ENCODE measurements around the gene ZIM2. TPM values are rescaled to one million over a fixed set of nuclear protein-coding genes. Genes with fewer than 3 reads are reported as not detected.

The ZIM2 gene
- total RNA-seq (2022; extraction: Qiagen RNA extraction): not detected in 5 replicates

DNA sequence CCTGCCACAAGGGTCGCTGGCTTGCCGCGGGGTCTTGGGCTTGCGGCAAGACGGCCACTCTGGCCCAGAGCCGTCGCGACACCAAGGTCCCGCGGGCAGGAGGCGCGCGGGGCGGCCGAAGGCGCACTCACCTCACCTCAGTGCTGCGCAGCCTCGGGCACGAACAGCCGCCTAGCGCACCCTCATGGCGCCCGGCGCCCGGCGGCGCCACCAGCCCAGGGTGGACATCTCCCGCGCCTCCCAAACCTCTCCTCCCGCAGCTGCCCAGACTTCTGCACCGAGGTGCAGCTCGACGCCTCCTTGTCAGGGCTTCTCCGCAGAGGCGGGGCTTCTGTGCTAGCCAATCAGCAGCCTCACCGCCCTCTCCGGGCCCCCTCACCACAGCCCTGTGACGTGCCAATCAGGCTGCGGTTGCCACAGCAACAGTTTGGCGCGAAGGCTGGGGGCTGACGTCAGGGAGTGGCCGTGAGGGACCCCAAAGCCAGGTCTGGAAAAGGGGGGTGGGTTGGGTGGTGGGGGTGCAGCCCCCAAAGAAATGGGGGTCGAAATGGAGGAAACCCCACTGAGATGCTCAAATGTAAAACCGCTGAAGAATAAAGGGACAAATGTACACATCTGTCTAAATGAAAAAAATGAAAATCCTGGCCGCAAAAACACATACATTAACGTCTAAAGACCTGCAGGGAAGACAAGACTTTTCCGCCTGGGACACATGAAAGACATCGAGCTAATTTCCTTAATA, at the start of gene ZIM2, which contains the start of gene PEG3:
Gene ZIM2 (minus strand): TSS at position 276 of the 742 bp plus-strand sequence. CDS start 16,449 bp downstream, outside the sequence.
Gene PEG3 (minus strand): TSS at position 276 of the 742 bp plus-strand sequence. CDS start 16,071 bp downstream, outside the sequence.

Other genes starting within 250 kb of the ZIM2 start
- 9.1 to 12.8 TPM (median 12.0 TPM) in 5 replicates for gene ZNF71, start 245.4 kb downstream of the ZIM2 start, total RNA-seq (2022; extraction: Qiagen RNA extraction)
- 0.09 to 0.11 TPM in 2 of 5 replicates, not detected in the others for gene SMIM17, start 197.6 kb downstream of the ZIM2 start, total RNA-seq (2022; extraction: Qiagen RNA extraction)
- not detected in 5 replicates for gene ZNF835, start 169.0 kb downstream of the ZIM2 start, total RNA-seq (2022; extraction: Qiagen RNA extraction)
- not detected in 5 replicates for gene PEG3, start within 50 bp of the ZIM2 start, total RNA-seq (2022; extraction: Qiagen RNA extraction)